ENCODE measurements around the gene FOXE3.

DNA sequence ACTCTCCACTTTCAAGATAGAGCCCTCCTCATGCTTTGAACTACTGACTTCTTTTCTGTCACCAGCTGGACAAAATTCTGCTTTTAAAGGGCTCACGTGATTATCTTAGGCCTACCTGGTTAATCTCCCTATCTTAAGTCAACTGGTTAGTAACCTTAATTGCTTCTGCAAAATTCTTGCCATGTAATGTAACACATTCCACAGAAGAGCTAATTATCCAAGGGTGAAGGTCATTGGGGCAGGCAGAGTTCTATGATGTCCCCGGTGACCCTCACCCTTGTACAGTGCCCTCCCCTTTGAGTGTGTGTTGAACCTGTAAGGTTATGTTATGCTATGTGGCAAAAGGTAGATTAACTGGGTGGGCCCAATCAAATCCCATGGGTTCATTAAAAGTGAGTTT lies 25.2 kb upstream of the FOXE3 start:
- TF ChIP-seq, protein P1, sequence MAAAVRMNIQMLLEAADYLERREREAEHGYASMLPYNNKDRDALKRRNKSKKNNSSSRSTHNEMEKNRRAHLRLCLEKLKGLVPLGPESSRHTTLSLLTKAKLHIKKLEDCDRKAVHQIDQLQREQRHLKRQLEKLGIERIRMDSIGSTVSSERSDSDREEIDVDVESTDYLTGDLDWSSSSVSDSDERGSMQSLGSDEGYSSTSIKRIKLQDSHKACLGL (CRISPR knock-in tag; IDR thresholded peaks at IDR 0.05; ENCODE audit: borderline replicate concordance, poor library complexity, severe bottlenecking): no peak
- TF ChIP-seq YY1 (IDR thresholded peaks at IDR 0.05; ENCODE audit: borderline replicate concordance in 1 of 3, control insufficient read depth in 1 of 3, extremely low read depth in 1 of 3, insufficient read depth in 3 of 3, insufficient read length in 1 of 3, insufficient replicate concordance in 2 of 3, low read depth in 1 of 3, low read length in 2 of 3) (no peak), EZH2 (IDR thresholded peaks at IDR 0.05; ENCODE audit: borderline replicate concordance, low read depth, low read length) (no peak)
- TF ChIP-seq, protein P2, sequence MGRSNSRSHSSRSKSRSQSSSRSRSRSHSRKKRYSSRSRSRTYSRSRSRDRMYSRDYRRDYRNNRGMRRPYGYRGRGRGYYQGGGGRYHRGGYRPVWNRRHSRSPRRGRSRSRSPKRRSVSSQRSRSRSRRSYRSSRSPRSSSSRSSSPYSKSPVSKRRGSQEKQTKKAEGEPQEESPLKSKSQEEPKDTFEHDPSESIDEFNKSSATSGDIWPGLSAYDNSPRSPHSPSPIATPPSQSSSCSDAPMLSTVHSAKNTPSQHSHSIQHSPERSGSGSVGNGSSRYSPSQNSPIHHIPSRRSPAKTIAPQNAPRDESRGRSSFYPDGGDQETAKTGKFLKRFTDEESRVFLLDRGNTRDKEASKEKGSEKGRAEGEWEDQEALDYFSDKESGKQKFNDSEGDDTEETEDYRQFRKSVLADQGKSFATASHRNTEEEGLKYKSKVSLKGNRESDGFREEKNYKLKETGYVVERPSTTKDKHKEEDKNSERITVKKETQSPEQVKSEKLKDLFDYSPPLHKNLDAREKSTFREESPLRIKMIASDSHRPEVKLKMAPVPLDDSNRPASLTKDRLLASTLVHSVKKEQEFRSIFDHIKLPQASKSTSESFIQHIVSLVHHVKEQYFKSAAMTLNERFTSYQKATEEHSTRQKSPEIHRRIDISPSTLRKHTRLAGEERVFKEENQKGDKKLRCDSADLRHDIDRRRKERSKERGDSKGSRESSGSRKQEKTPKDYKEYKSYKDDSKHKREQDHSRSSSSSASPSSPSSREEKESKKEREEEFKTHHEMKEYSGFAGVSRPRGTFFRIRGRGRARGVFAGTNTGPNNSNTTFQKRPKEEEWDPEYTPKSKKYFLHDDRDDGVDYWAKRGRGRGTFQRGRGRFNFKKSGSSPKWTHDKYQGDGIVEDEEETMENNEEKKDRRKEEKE (IDR thresholded peaks at IDR 0.05; ENCODE audit: borderline replicate concordance in 1 of 2, control insufficient read depth in 1 of 2, low read depth in 2 of 2, low read length in 1 of 2): no peak

All from K562 (cell line).